Skeletal muscle tissue (tissue), 4 donors: ENCODE measurements around the gene MCF2L2. TPM values are rescaled to one million over a fixed set of nuclear protein-coding genes. Genes with fewer than 3 reads are reported as not detected.

ENCODE experiments used
- H3K27ac ChIP-seq: one replicate; pipeline ENCODE4 v1.7.0; 2013; ENCODE audit warnings: mild to moderate bottlenecking, low read depth, low read length, inconsistent platforms
- H3K27me3 ChIP-seq, 3 donors: one replicate each; pipeline ENCODE4 v1.7.0; 2013; ENCODE audit warnings: low read length in 3 of 3; ENCODE audit not compliant: control insufficient read depth in 3 of 3, insufficient read depth in 3 of 3
- H3K36me3 ChIP-seq, 3 donors: one replicate each; pipeline ENCODE4 v1.7.0; 2013; ENCODE audit warnings: low read length in 3 of 3; ENCODE audit not compliant: control insufficient read depth in 3 of 3, insufficient read depth in 3 of 3
- H3K4me1 ChIP-seq, 3 donors: one replicate each; pipeline ENCODE4 v1.7.0; 2013; ENCODE audit warnings: low read length in 3 of 3, mild to moderate bottlenecking in 3 of 3; ENCODE audit not compliant: control insufficient read depth in 3 of 3, insufficient read depth in 3 of 3
- H3K4me3 ChIP-seq, 3 donors: one replicate each; pipeline ENCODE4 v1.7.0; 2013; ENCODE audit warnings: low read length in 3 of 3
- H3K9ac ChIP-seq, 3 donors: one replicate each; pipeline ENCODE4 v1.7.0; 2013; ENCODE audit warnings: low read length in 3 of 3, mild to moderate bottlenecking in 3 of 3, moderate library complexity in 2 of 3, low read depth in 1 of 3
- H3K9me3 ChIP-seq, 3 donors: one replicate each; pipeline ENCODE4 v1.7.0; 2013; ENCODE audit warnings: low read length in 3 of 3; ENCODE audit not compliant: control insufficient read depth in 3 of 3
- total RNA-seq: library from RNA; depleted of rRNA; stranded (reverse); fragments of >200 nt; gene quantifications from one replicate; pipeline ENCODE4 v1.2.3, GENCODE V29; 2014
- donor health status: Osteomylitis.

Gene MCF2L2
- total RNA-seq, 1 donor from 2014 or later: under 0.01 TPM

DNA sequence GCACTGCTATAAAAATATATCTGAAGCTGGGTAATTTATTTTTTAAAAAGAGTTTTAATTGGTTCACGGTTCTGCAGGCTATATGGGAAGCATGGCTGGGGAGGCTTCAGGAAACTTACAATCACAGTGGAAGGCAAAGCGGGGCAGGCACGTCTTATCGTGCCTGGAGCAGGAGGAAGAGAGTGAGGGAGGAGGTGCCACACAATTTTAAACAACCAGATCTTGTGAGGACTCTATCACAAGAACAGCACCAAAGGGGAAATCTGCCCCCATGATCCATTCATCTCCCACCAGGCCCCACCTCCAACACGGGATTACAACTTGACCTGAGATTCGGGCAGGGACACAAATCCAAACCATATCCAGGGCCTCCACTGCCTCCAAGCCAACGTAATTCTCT is 75.0 kb downstream of the MCF2L2 start:
- Histone ChIP-seq H3K36me3 (no peaks in the 10 kb centered on the region), H3K9ac (no peak overlapping the region), H3K9me3 (no peaks in the 10 kb centered on the region), H3K27ac (no peak overlapping the region), H3K4me1 (no peaks in the 10 kb centered on the region), H3K4me3 (no peak overlapping the region), H3K27me3 (no peaks in the 10 kb centered on the region)

DNA sequence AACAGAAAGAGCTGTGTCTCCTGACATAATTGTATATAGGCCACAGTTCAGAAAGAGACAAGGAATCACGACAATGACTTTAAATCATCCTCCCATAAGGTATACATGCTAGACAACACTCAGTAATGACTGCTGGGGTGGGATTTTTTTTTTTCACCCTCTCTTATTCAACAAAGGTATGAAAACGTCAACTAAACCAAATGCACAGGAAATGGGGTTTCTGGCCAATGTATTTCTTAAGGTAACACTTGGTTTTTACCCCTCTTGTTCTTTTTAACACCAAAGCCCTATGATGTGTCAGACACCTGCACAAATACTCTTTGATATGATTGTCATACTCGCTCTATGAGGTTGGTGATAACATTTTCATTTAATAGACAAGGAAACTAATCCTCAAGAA is 78.3 kb downstream of the MCF2L2 start:
- Histone ChIP-seq H3K4me1 (no peaks in the 10 kb centered on the region), H3K27ac (no peak overlapping the region), H3K27me3 (no peaks in the 10 kb centered on the region), H3K36me3 (no peaks in the 10 kb centered on the region), H3K9me3 (no peaks in the 10 kb centered on the region), H3K4me3 (no peak overlapping the region), H3K9ac (no peak overlapping the region)

DNA sequence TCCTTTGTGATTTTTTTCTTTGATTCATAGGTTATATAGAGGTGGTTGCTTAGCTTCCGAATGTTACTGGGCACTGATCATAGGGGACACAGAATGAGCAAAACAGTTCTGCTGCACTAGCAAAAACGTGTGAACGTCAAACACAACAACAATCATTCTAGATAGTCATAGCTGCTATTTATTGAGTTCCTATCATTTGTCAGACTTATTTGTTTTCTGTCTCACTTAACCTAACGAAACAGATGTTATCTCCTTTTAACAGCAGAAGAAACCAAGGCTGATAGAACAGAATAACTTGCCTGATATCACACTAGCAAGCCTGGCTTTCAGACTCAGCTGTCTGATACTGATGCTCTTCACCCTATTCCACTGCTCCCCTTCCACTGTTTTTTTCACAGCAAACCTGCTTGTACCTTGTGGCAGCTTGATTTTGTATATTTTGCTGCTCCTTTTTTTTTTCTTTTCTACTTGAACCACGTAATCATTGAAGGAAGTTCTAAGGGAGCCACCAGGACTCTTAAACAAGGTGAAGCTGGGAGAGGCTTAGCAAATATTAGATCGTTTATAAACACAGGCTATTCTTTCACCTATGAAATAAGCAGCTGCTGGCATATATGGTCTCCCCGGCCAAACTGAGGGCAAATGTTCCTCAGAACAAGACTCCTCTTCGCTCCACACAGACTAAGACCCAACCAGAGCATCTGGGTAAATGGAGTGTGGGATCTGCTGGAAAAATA is 78.8 kb downstream of the MCF2L2 start:
- Histone ChIP-seq H3K27me3 (no peaks in the 10 kb centered on the region), H3K27ac (no peak overlapping the region), H3K4me3 (no peak overlapping the region), H3K4me1 (no peaks in the 10 kb centered on the region), H3K9me3 (no peaks in the 10 kb centered on the region), H3K9ac (no peak overlapping the region), H3K36me3 (no peaks in the 10 kb centered on the region)

DNA sequence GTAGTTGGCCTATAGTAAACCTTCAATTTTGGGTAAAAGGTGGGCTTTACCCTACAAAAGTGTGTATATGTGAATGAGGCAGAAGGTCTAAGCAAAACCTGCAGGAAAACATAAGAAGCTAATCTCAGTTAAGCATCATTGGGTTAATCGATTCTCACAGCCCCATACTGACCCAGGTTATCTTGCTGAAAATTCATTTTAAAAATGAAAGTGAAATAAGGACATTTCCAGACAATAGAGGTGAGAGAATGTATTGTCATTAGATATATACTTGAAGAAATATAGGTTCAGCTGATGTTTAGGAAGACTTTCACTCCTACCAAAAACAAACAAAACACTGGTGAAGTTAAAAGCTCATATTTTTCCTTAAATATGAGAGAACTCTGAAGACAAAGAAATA is 85.6 kb downstream of the MCF2L2 start:
- H3K27ac ChIP-seq: no peak overlapping the region
- H3K4me1 ChIP-seq: no peaks in the 10 kb centered on the region
- H3K4me3 ChIP-seq: no peak overlapping the region
- H3K36me3 ChIP-seq: no peaks in the 10 kb centered on the region
- no peaks in the 10 kb centered on the region for H3K27me3 ChIP-seq
- no peaks in the 10 kb centered on the region for H3K9me3 ChIP-seq
- no peak overlapping the region for H3K9ac ChIP-seq

DNA sequence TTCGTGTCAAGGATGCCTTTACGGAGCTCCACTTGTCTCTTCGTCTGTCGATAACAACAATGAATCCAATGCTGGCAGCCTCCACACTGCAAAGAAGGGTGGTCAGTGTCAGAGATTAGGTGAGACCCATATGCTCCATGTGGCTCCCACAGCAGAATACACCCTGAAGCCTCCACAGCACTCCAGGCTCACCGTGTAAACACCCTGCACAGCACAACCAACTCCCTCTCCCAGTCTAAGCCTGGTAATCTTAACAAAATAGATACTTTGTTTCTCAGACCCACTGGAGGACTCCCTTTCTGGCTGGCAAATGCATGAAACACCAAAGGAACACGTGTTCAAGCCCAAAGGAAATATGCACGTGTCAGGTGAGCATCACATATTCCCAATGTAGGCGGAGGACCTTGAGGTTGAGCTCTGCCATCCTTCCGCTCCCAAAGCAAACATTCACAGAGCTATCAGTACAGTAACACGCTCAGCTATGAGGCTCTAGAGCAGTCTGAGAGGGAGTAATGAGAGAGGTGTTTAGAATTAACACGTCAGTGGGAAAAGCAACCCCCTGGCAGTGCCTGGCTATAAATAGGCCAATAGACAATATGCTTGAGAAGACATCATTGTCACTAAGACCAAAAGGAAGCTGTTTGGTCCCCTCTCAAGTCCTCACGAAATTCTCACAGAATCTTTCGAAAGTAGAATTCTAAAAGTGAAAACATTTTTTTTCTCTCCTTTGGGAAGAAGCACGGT is 86.7 kb downstream of the MCF2L2 start:
- Histone ChIP-seq H3K27me3 (no peaks in the 10 kb centered on the region), H3K9ac (no peak overlapping the region), H3K27ac (no peak overlapping the region), H3K9me3 (no peaks in the 10 kb centered on the region), H3K36me3 (no peaks in the 10 kb centered on the region), H3K4me1 (no peaks in the 10 kb centered on the region), H3K4me3 (no peak overlapping the region)

DNA sequence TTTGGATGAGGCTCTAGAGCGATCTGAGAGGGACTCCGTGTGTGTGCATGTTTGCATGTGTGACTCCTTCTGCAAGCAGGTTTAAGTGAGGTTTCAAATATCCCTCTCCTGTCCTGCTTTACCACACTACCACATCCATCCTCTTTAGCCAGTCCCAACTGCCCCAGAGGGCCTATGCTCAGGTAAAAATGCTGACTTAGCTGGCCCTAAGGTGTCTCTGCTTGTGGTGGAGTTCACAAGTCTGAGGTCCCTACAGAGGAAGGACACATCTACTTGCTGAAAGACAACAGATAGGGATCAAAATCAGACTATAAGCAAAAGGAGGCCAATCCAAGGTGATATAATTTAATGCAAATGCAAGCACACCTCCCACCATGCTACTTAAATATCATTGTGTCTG is 88.2 kb downstream of the MCF2L2 start:
- Histone ChIP-seq H3K9me3 (no peaks in the 10 kb centered on the region), H3K4me3 (no peak overlapping the region), H3K36me3 (no peaks in the 10 kb centered on the region), H3K27ac (no peak overlapping the region), H3K27me3 (no peaks in the 10 kb centered on the region), H3K4me1 (no peaks in the 10 kb centered on the region), H3K9ac (no peak overlapping the region)

DNA sequence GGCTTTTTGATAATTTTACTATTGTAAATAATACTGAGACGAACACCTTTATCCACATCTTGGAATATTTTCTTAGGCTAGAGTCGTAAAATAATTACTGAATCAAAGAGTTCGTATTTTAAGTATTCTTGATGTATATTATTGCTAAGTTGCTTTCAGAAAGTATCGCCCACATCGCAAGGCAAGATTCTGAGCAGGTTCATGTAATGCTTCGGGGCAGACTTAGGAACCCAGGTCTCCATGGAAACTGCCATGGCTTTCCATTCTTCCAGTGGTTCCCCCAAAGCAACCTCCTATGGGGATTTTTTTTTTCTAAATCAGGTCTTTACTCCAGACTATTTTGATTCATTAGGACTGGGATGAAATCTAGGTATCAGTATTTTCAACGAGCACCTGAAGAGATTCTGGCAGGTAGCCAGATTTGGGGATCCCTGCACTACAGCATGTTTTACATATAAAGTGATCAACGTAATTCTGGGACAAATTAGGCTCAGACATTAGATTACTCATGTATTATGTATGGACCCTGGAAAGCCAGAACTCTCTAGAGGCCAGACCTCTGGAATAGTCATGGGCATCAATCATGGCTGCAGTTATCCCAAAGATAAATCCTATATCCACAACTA is 88.8 kb downstream of the MCF2L2 start:
- Histone ChIP-seq H3K27me3 (no peaks in the 10 kb centered on the region), H3K9ac (no peak overlapping the region), H3K4me3 (no peak overlapping the region), H3K36me3 (no peaks in the 10 kb centered on the region), H3K9me3 (no peaks in the 10 kb centered on the region), H3K27ac (no peak overlapping the region), H3K4me1 (no peaks in the 10 kb centered on the region)

DNA sequence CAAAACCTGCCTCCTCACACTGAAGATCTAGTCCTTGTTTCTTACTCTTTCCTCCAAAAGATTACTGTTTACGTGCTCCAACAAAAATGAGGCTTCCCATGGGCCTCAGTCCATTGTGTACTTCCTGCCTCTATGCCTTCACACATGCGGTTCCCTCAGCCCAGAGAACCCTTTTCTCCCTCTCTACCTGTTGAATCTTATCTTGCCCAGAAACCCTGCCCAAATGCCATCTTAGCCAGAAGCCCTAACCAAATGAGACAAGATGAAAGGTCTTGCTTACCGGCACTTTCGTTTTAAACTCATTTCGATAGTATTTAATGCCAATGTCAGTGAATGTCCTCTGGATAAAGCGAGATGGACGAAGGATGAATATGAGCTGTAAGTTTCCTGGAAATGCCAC is 89.9 kb downstream of the MCF2L2 start:
- Histone ChIP-seq H3K9me3 (no peaks in the 10 kb centered on the region), H3K27ac (no peak overlapping the region), H3K9ac (no peak overlapping the region)

DNA sequence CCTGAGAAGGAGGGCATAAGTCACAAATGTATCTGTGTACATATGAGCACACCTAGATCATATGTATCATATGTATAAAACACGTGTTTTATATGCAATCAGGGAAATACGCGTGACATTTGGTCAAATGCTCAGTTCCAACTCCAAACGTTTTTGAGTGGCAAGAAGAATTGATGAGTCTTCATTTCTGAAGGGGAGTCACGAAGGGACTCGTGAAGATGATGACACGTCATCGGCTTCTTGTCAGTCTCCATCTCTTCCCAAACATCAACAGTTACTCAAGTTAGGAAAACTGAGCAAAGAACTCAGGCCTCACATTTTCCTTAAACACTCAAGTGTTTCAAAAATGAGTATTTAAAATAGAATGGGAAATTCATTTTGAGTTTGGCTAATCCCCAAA is 95.9 kb downstream of the MCF2L2 start:
- Histone ChIP-seq H3K27ac (no peak overlapping the region), H3K4me1 (no peaks in the 10 kb centered on the region), H3K36me3 (no peaks in the 10 kb centered on the region), H3K9me3 (no peaks in the 10 kb centered on the region), H3K27me3 (no peaks in the 10 kb centered on the region), H3K9ac (no peak overlapping the region), H3K4me3 (no peak overlapping the region)

More for the DNA sequence above, 89.9 kb downstream of the MCF2L2 start:
- Histone ChIP-seq H3K36me3 (no peaks in the 10 kb centered on the region), H3K4me1 (no peaks in the 10 kb centered on the region), H3K27me3 (no peaks in the 10 kb centered on the region), H3K4me3 (no peak overlapping the region)

DNA sequence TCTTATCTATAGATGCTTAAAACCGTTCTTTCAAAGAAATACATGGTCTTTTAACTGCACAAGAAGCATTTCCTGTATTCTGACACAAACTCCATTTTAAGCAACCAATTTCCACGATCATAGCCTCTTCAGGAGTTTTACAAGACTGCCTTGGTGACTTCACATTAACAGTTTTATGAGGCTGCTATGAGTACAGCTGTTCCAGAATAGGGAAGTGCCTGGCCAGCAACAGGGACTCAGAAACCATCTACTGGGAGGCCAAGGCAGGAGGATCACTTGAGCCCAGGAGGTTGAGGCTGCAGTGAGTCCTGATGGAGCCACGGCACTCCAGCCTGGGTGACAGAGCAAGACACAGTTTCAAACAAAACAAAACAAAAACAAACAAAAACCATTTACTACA is 96.9 kb downstream of the MCF2L2 start:
- no peaks in the 10 kb centered on the region for H3K36me3 ChIP-seq
- H3K27me3 ChIP-seq: no peaks in the 10 kb centered on the region
- H3K9ac ChIP-seq: no peak overlapping the region
- H3K9me3 ChIP-seq: no peaks in the 10 kb centered on the region
- H3K27ac ChIP-seq: no peak overlapping the region
- H3K4me3 ChIP-seq: no peak overlapping the region
- H3K4me1 ChIP-seq: no peaks in the 10 kb centered on the region
